Measurements from ENCODE around the gene STK32C. TPM values are rescaled to one million over a fixed set of nuclear protein-coding genes. Genes with fewer than 3 reads are reported as not detected.

Gene STK32C
- total RNA-seq, 1 donor from 2014 or later = 13.6 TPM

DNA sequence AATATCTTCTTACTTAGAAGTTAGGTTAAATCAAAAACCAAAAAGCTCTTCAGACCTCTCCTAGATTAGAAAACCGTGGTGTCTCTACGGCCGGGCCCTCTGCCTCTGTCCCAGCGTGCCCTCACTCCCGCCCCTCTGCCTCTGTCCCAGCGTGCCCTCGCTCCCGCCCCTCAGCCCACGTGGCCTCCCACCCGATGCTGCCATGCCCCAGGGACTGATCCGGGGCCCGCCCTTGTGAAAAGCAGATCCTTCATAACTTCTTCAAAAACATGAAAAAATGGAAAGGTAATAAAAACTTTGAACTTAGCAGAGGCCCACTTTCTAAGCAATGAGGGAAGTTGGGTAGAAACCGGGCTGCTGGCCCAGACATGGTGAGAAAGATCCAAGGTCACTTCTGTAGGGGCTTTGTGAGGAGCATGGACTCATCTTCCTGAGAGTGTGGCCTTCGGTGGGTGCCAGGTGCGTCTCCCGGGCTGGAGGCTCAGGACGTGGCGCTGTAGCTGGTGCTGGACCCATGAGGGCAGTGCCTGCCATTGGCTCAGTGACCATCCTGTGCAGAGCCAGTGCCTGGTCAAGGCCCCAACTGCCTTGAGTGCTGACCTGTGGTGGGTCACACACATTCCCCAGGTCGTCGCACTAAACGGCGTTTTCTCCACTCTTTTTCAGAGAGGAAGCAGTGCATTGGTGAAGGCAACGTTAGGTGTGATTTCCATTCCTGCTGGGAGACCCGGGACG lies 125.9 kb downstream of the STK32C start:
- Mint-ChIP-seq H3K4me3 (ENCODE audit: unreplicated experiment) (no peak overlapping the region), H3K27me3 (ENCODE audit: low read depth, unreplicated experiment) (peaks cover 65% of the 10 kb centered on the region), H3K9me3 (ENCODE audit: unreplicated experiment) (no peaks in the 10 kb centered on the region), H3K4me1 (ENCODE audit: low read depth, unreplicated experiment) (peaks cover 3% of the 10 kb centered on the region), H3K27ac (ENCODE audit: unreplicated experiment) (no peak overlapping the region), H3K36me3 (ENCODE audit: low read depth, unreplicated experiment) (peaks cover under 1% of the 10 kb centered on the region)
- Histone ChIP-seq H3K27me3 (ENCODE audit: insufficient read depth, low read length) (peaks cover 42% of the 10 kb centered on the region), H4K20me1 (ENCODE audit: insufficient read depth, low read length) (no peaks in the 10 kb centered on the region), H3K4me2 (ENCODE audit: low read length) (no peak overlapping the region), H3K79me2 (ENCODE audit: insufficient read depth, low read length) (no peaks in the 10 kb centered on the region), H3K36me3 (ENCODE audit: insufficient read depth, low read length) (no peaks in the 10 kb centered on the region), H2AFZ (ENCODE audit: low read depth, low read length) (no peak overlapping the region), H3K9ac (ENCODE audit: low read length) (no peak overlapping the region), H3K4me3 (ENCODE audit: insufficient read depth, low read depth, low read length) (no peak overlapping the region), H3K9me3 (ENCODE audit: insufficient read depth, low read depth, low read length) (no peaks in the 10 kb centered on the region), H3K27ac (ENCODE audit: low read depth, low read length) (no peak overlapping the region), H3K4me1 (ENCODE audit: insufficient read depth, low read length) (peaks cover 8% of the 10 kb centered on the region)
- FAIRE-seq (no peak), DNase-seq (ENCODE audit: low read depth) (no peak)
- no peak for TF ChIP-seq EZH2 (IDR thresholded peaks at IDR 0.05; ENCODE audit: insufficient read depth, low read length)
- TF ChIP-seq, protein P1, sequence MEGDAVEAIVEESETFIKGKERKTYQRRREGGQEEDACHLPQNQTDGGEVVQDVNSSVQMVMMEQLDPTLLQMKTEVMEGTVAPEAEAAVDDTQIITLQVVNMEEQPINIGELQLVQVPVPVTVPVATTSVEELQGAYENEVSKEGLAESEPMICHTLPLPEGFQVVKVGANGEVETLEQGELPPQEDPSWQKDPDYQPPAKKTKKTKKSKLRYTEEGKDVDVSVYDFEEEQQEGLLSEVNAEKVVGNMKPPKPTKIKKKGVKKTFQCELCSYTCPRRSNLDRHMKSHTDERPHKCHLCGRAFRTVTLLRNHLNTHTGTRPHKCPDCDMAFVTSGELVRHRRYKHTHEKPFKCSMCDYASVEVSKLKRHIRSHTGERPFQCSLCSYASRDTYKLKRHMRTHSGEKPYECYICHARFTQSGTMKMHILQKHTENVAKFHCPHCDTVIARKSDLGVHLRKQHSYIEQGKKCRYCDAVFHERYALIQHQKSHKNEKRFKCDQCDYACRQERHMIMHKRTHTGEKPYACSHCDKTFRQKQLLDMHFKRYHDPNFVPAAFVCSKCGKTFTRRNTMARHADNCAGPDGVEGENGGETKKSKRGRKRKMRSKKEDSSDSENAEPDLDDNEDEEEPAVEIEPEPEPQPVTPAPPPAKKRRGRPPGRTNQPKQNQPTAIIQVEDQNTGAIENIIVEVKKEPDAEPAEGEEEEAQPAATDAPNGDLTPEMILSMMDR (IDR thresholded peaks at IDR 0.05; ENCODE audit: insufficient read depth, low read depth, low read length) = no peak

DNA sequence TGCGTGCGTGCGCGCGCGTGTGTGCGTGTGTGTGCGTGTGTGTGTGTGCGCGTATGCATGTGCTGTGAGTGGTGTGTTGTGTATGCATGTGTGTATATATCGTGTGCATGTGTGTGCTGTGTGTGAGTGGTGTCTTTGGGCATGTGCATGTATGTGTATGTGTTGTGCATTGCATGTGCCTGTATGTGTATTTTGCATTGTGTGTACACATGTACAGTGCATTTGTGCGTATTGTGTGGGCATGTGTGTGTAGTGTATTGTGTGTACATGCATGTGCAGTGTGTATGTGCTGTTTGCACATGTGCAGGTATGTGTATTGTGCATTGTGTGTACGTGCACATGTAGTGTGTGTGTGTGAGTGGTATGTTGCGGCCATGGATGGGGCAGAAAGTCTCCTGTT lies 127.0 kb downstream of the STK32C start:
- TF ChIP-seq, protein P1 (IDR thresholded peaks at IDR 0.05; ENCODE audit: insufficient read depth, low read depth, low read length) = no peak
- TF ChIP-seq EZH2 (IDR thresholded peaks at IDR 0.05; ENCODE audit: insufficient read depth, low read length) = no peak
- no peak overlapping the region for H3K27ac Mint-ChIP-seq (ENCODE audit: unreplicated experiment)
- peaks cover 53% of the 10 kb centered on the region for H3K27me3 ChIP-seq (ENCODE audit: insufficient read depth, low read length)
- H3K27ac ChIP-seq (ENCODE audit: low read depth, low read length) = no peak overlapping the region
- H3K9ac ChIP-seq (ENCODE audit: low read length) = no peak overlapping the region
- H3K4me3 Mint-ChIP-seq (ENCODE audit: unreplicated experiment) = no peak overlapping the region
- no peak for DNase-seq (ENCODE audit: low read depth)
- no peaks in the 10 kb centered on the region for H3K36me3 ChIP-seq (ENCODE audit: insufficient read depth, low read length)
- H3K4me3 ChIP-seq (ENCODE audit: insufficient read depth, low read depth, low read length) = no peak overlapping the region
- H3K4me1 ChIP-seq (ENCODE audit: insufficient read depth, low read length) = peaks cover 1% of the 10 kb centered on the region
- no peak overlapping the region for H3K4me2 ChIP-seq (ENCODE audit: low read length)
- no peak overlapping the region for H2AFZ ChIP-seq (ENCODE audit: low read depth, low read length)
- H3K27me3 Mint-ChIP-seq (ENCODE audit: low read depth, unreplicated experiment) = peaks cover 75% of the 10 kb centered on the region
- peaks cover 3% of the 10 kb centered on the region for H3K4me1 Mint-ChIP-seq (ENCODE audit: low read depth, unreplicated experiment)
- no peak for FAIRE-seq
- H4K20me1 ChIP-seq (ENCODE audit: insufficient read depth, low read length) = no peaks in the 10 kb centered on the region
- no peaks in the 10 kb centered on the region for H3K79me2 ChIP-seq (ENCODE audit: insufficient read depth, low read length)
- no peaks in the 10 kb centered on the region for H3K9me3 ChIP-seq (ENCODE audit: insufficient read depth, low read depth, low read length)
- peaks cover 3% of the 10 kb centered on the region for H3K36me3 Mint-ChIP-seq (ENCODE audit: low read depth, unreplicated experiment)
- H3K9me3 Mint-ChIP-seq (ENCODE audit: unreplicated experiment) = no peaks in the 10 kb centered on the region
